Peyer's patch (tissue), 4 donors: ENCODE data around the gene CSAD. TPM values are rescaled to one million over a fixed set of nuclear protein-coding genes. Genes with fewer than 3 reads are reported as not detected.
"Not testable (repeated sequence)": the region's sequence is repeated elsewhere in the genome, so short reads cannot be mapped to it uniquely, and the experiment has no call there.

Source experiments
- DNase-seq, 3 donors: peaks; one replicate each; pipeline ENCODE4 v3.0.0-alpha.2; 2017 to 2019
- H3K27ac ChIP-seq, 4 donors: fragments of 200-600 bp; sonication (generic); one replicate each; pipeline ENCODE4 v1.5.1; 2016 to 2019
- H3K27me3 ChIP-seq, 2 donors: fragments of 200-600 bp; sonication (generic); one replicate each; pipeline ENCODE4 v1.5.1; 2019
- H3K36me3 ChIP-seq, 3 donors: fragments of 200-600 bp; sonication (generic); one replicate each; pipeline ENCODE4 v1.5.1; 2016 to 2019
- H3K4me1 ChIP-seq, 4 donors: fragments of 200-600 bp; sonication (generic); one replicate each; pipeline ENCODE4 v1.5.1; 2016 to 2019
- H3K4me3 ChIP-seq, 4 donors: fragments of 200-600 bp; sonication (generic); 1 replicate in 3 of 4; 2 replicates in 1 of 4; pipeline ENCODE4 v1.5.1; 2016 to 2019; ENCODE audit warnings: mild to moderate bottlenecking in 1 of 4
- H3K9me3 ChIP-seq, 4 donors: fragments of 200-600 bp; sonication (generic); one replicate each; pipeline ENCODE4 v1.5.1; 2016 to 2019; ENCODE audit warnings: mild to moderate bottlenecking in 1 of 4
- POLR2A ChIP-seq, 2 donors: fragments of 450-650 bp; IDR thresholded peaks; one replicate each; pipeline ENCODE4 v1.5.1; 2017; ENCODE audit warnings: antibody characterized with exemption in 2 of 2, mild to moderate bottlenecking in 2 of 2, moderate library complexity in 2 of 2
- total RNA-seq, 4 donors: library from RNA; depleted of rRNA; stranded (reverse); fragments of >200 nt; gene quantifications; one replicate each; pipeline ENCODE4 v1.1.0, GENCODE V29; 2016
- TF ChIP-seq, protein P1 (sequence below), 6 experiments: fragments of 450-650 bp in 4 of 6; fragments of 200-600 bp in 2 of 6; sonication (generic) in 1 of 6; IDR thresholded peaks; one replicate each; pipeline ENCODE4 v1.5.1; 2017 to 2019; ENCODE audit warnings: antibody characterized with exemption in 6 of 6, mild to moderate bottlenecking in 3 of 6, moderate library complexity in 1 of 6

The CSAD gene
- total RNA-seq, 4 donors from 2014 or later: 36.1 to 154 (median 109) TPM

DNA sequence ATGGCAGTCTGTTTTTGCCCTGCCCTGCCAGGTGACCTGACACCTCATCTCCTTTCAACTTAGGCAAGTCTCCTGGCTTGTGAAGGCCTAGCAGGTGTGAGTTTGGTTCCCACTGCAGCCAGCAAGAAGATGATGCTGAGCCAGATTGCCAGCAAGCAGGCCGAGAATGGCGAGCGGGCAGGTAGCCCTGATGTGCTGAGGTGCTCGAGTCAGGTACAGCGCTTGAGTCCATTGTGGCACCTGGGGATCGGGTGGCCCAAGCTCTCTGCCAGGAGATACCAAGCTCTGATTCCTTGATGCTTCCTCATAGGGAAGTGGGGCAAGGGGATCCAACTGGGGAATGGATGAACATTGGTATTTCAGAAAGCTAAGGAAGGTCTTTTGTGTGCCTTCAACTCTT is 4.1 kb upstream of the CSAD start:
- no peak overlapping the region for H3K4me3 ChIP-seq
- TF ChIP-seq POLR2A (IDR thresholded peaks at IDR 0.05): no peak
- TF ChIP-seq, protein P1, sequence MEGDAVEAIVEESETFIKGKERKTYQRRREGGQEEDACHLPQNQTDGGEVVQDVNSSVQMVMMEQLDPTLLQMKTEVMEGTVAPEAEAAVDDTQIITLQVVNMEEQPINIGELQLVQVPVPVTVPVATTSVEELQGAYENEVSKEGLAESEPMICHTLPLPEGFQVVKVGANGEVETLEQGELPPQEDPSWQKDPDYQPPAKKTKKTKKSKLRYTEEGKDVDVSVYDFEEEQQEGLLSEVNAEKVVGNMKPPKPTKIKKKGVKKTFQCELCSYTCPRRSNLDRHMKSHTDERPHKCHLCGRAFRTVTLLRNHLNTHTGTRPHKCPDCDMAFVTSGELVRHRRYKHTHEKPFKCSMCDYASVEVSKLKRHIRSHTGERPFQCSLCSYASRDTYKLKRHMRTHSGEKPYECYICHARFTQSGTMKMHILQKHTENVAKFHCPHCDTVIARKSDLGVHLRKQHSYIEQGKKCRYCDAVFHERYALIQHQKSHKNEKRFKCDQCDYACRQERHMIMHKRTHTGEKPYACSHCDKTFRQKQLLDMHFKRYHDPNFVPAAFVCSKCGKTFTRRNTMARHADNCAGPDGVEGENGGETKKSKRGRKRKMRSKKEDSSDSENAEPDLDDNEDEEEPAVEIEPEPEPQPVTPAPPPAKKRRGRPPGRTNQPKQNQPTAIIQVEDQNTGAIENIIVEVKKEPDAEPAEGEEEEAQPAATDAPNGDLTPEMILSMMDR (IDR thresholded peaks at IDR 0.05): no peak
- H3K9me3 ChIP-seq: no peaks in the 10 kb centered on the region
- no peak overlapping the region for H3K27ac ChIP-seq
- H3K4me1 ChIP-seq: peaks cover 0 to 32% (median 4%) of the 10 kb centered on the region in 4 donors
- no peaks in the 10 kb centered on the region for H3K27me3 ChIP-seq
- peaks cover 0 to 55% (median 0%) of the 10 kb centered on the region in 3 donors for H3K36me3 ChIP-seq
- DNase-seq: no peak

DNA sequence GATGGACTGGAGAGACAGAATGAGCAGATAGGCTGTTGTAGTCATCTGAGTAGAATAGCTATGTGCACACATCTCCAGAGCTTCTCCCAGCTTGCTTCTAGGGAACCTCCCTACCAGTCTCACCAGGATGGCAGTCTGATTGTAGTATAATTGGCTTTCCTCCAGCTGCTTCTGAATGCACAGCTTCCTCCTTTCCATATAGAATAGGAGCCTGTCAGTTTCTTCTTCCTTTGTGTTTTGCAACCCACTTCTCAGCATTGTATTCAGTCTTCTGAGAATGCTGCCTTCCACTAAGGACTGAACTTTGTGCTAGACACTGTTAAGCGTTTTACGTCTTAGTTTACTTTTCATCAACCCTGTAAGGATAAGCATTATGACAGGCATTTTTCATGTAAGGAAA is 2.2 kb upstream of the CSAD start:
- peaks cover 0 to 46% (median 0%) of the 10 kb centered on the region in 3 donors for H3K36me3 ChIP-seq
- no peak overlapping the region for H3K27ac ChIP-seq
- no peak for TF ChIP-seq POLR2A (IDR thresholded peaks at IDR 0.05)
- TF ChIP-seq, protein P1 (IDR thresholded peaks at IDR 0.05): no peak
- H3K4me3 ChIP-seq: no peak overlapping the region
- no peaks in the 10 kb centered on the region for H3K9me3 ChIP-seq
- H3K27me3 ChIP-seq: no peaks in the 10 kb centered on the region
- peaks cover 0 to 37% (median 4%) of the 10 kb centered on the region in 4 donors for H3K4me1 ChIP-seq
- no peak for DNase-seq

DNA sequence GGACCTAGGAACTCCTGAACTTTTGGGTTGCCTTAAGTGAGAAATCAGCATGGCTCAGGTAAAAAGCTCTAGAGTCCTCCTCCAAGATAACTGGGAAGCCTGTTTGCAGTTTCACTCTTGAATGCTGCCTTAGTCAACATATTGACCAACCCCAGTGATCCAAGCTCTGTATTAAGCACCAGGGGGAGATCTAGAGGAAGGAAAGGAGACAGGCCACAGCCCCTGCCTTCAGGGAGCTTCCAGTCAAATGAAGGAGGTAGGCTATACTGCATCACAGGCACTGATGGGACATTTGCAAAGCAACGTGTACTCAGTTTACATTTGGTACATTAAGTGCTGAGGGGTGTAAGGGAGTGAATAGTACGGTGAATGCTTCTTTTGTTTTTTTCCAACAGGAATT is 1.2 kb upstream of the CSAD start:
- peaks cover 0 to 37% (median 0%) of the 10 kb centered on the region in 3 donors for H3K36me3 ChIP-seq
- TF ChIP-seq, protein P1 (IDR thresholded peaks at IDR 0.05): no peak
- no peak for TF ChIP-seq POLR2A (IDR thresholded peaks at IDR 0.05)
- no peak for DNase-seq
- peak overlapping the region in 3 of 4 donors; percentile 75 to 88 (median 78) for H3K4me3 ChIP-seq
- H3K27ac ChIP-seq: no peak overlapping the region
- H3K9me3 ChIP-seq: no peaks in the 10 kb centered on the region
- H3K4me1 ChIP-seq: peaks cover 0 to 37% (median 4%) of the 10 kb centered on the region in 4 donors
- no peaks in the 10 kb centered on the region for H3K27me3 ChIP-seq

DNA sequence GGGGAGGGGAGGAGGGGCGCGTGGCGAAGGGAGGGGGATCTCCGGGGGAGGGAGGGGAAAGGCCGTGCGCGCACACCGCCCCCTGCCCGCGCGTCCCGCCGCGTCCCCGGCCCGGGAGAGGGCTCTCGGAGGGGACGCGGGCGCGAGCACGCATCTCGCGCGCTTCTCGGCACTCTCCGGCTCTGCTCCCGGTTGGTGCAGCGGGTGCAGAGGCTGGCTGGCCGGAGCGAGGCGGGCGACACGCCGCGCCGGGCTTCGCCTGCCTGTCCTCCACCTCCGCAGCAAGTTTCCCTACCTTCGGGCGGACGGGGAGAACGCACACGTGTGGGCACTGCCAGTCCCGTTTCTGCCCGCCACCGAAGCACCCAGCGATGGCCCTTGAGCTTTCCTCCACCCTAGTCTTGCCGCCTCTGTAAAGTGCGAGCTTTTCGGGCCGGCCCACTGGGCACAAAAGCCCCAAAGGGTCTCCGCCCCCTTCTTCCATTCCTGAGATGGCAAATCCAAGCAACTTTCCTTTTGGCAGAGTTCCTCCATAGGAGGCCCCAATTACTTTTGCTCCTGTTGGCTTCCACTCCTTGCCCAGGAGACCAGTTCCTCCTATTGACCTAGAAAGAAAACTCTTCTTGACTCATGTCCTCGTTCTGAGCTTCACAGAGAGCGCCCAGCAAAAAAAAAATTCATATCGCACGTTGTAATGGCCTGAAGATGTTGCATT is 363 bp upstream of the CSAD start:
- no peaks in the 10 kb centered on the region for H3K9me3 ChIP-seq
- TF ChIP-seq POLR2A (IDR thresholded peaks at IDR 0.05): no peak
- TF ChIP-seq, protein P1 (IDR thresholded peaks at IDR 0.05): peak in 1 of 6 experiments; percentile 12

DNA sequence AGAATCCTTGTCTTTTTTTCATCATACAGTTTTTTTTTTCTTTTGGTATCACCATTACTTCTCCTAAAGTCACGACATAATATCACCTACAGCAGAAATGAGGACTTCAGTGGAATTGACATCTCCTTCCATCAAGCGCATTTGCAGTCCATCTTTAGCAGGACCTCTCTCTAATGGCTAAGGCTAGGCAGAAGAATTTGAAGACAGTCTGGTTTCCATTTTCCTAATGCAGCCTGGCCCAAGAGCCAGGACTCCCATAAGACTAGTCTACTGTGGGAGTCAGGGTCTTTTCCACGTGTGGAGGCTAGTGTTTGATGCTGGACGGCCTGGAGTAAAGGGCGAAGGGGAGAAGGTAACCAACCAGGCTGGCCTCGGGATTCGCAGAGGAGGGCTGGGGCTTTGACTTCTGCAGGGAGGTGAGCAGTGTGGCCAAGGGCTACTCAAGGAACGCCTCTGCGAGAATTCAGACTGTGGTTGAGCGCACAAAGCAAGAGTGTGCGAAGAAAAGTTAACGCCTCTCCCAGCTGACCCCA is 972 bp downstream of the CSAD start:
- H3K4me3 ChIP-seq: peak overlapping the region; percentile 75 to 88 (median 80)
- TF ChIP-seq, protein P1 (IDR thresholded peaks at IDR 0.05): no peak
- peak in 1 of 3 donors; percentile 61 for DNase-seq

More for the DNA sequence above, 363 bp upstream of the CSAD start:
- peak in 2 of 3 donors; percentile 73 to 88 for DNase-seq
- Histone ChIP-seq H3K4me3 (peak overlapping the region; percentile 75 to 88 (median 80)), H3K27ac (peak overlapping the region; percentile 88 to 98 (median 92)), H3K27me3 (no peaks in the 10 kb centered on the region), H3K36me3 (peaks cover 0 to 28% (median 0%) of the 10 kb centered on the region in 3 donors), H3K4me1 (peaks cover 0 to 37% (median 4%) of the 10 kb centered on the region in 4 donors)

DNA sequence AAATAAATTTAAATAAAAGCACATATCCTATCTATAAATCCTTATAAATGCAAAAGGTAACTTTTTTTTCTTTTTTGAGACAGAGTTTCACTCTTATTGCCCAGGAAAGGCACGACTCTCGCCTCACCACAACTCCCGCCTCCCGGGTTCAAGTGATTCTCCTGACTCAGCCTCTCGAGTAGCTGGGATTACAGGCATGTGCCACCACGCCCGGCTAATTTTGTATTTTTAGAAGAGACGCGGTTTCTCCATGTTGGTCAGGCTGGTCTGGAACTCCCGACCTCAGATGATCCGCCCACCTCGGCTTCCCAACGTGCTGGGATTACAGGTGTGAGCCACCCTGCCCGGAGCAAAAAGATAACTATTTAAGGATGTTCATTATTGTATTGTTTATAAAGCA is 1.9 kb downstream of the CSAD start:
- H3K27ac ChIP-seq, H3K27me3 ChIP-seq, DNase-seq, H3K9me3 ChIP-seq, H3K4me3 ChIP-seq, H3K36me3 ChIP-seq: not testable (repeated sequence)
- peaks cover 0 to 46% (median 4%) of the 10 kb centered on the region in 4 donors for H3K4me1 ChIP-seq

More for the DNA sequence above, 972 bp downstream of the CSAD start:
- Histone ChIP-seq H3K9me3 (no peaks in the 10 kb centered on the region), H3K27me3 (no peaks in the 10 kb centered on the region), H3K4me1 (peaks cover 0 to 47% (median 4%) of the 10 kb centered on the region in 4 donors), H3K27ac (peak overlapping the region; percentile 88 to 98 (median 92)), H3K36me3 (peaks cover 0 to 15% (median 0%) of the 10 kb centered on the region in 3 donors)

DNA sequence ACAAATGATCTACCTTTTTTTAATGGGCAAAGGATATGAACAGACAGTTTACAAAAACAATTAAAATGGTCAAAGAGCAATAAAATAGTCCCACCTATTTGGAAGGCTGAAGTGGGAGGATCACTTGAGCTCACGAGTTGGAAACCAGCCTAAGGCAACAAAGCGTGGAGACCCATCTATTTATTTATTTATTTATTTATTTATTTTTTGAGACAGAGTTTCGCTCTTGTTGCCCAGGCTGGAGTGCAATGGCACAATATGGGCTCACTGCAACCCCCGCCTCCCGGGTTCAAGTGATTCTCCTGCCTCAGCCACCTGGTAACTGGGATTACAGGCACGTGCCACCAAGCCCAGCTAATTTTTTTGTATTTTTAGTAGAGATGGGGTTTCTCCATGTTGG is 3.3 kb downstream of the CSAD start:
- not testable (repeated sequence) for H3K27ac ChIP-seq, H3K36me3 ChIP-seq, H3K27me3 ChIP-seq, H3K9me3 ChIP-seq, DNase-seq, H3K4me3 ChIP-seq
- peaks cover 0 to 33% (median 4%) of the 10 kb centered on the region in 4 donors for H3K4me1 ChIP-seq
